Bronchial epithelial cell (primary cell): Measurements from ENCODE around the gene USP43. TPM values are rescaled to one million over a fixed set of nuclear protein-coding genes. Genes with fewer than 3 reads are reported as not detected.

ENCODE experiments used
- DNase-seq: peaks from one replicate; pipeline ENCODE4 v3.0.0-alpha.2; 2010; ENCODE audit warnings: low read depth
- FAIRE-seq: peaks from 2 replicates; lab custom pipeline; 2011; peaks lifted over from hg19 to GRCh38; lab: Jason Lieb, UNC
- H3K27me3 ChIP-seq: 2 replicates; pipeline ENCODE4 v1.5.1; 2011; ENCODE audit warnings: low read length; ENCODE audit not compliant: control insufficient read depth, insufficient read depth
- H3K36me3 ChIP-seq: 2 replicates; pipeline ENCODE4 v1.5.1; 2011; ENCODE audit warnings: low read length; ENCODE audit not compliant: control insufficient read depth, insufficient read depth
- H3K4me3 ChIP-seq: 2 replicates; pipeline ENCODE4 v1.5.1; 2011; ENCODE audit warnings: mild to moderate bottlenecking, low read depth, low read length, control low read depth
- CTCF ChIP-seq: IDR thresholded peaks from 2 replicates; pipeline ENCODE4 v1.5.1; 2011; ENCODE audit warnings: mild to moderate bottlenecking, moderate library complexity, low read length, control low read depth, inconsistent platforms; ENCODE audit not compliant: insufficient read depth, severe bottlenecking
- total RNA-seq: library from RNA; depleted of rRNA; stranded (reverse); fragments of >200 nt; gene quantifications from 2 replicates; pipeline ENCODE4 v1.2.1, GENCODE V29; 2014

USP43 gene
- total RNA-seq, 1 donor from 2014 or later, result 13.4 TPM

GRCh38 chr17:9611557-9611956 lies 33.8 kb upstream of the USP43 start:
- FAIRE-seq (no peak), DNase-seq (no peak)
- Histone ChIP-seq H3K27me3 (no peaks in the 10 kb centered on the region), H3K36me3 (no peaks in the 10 kb centered on the region), H3K4me3 (no peak overlapping the region)
- TF ChIP-seq CTCF, result no peak

GRCh38 chr17:9612006-9612405 lies 33.3 kb upstream of the USP43 start:
- FAIRE-seq (no peak), DNase-seq (peak; percentile 18)
- H3K36me3 ChIP-seq, result no peaks in the 10 kb centered on the region
- no peak for TF ChIP-seq CTCF
- no peak overlapping the region for H3K4me3 ChIP-seq
- H3K27me3 ChIP-seq, result no peaks in the 10 kb centered on the region

GRCh38 chr17:9615486-9615885 lies 29.8 kb upstream of the USP43 start:
- Histone ChIP-seq H3K36me3 (no peaks in the 10 kb centered on the region), H3K27me3 (no peaks in the 10 kb centered on the region), H3K4me3 (no peak overlapping the region)
- no peak for TF ChIP-seq CTCF
- peak; percentile 70 for DNase-seq
- no peak for FAIRE-seq

GRCh38 chr17:9622961-9623360 lies 22.4 kb upstream of the USP43 start:
- no peaks in the 10 kb centered on the region for H3K36me3 ChIP-seq
- DNase-seq (no peak), FAIRE-seq (no peak)
- H3K27me3 ChIP-seq, result no peaks in the 10 kb centered on the region
- TF ChIP-seq CTCF, result no peak
- no peak overlapping the region for H3K4me3 ChIP-seq

- FAIRE-seq (no peak), DNase-seq (no peak)
- TF ChIP-seq CTCF, result no peak
- no peaks in the 10 kb centered on the region for H3K27me3 ChIP-seq
- no peak overlapping the region for H3K4me3 ChIP-seq
- no peaks in the 10 kb centered on the region for H3K36me3 ChIP-seq
Observed at GRCh38 chr17:9628509-9628908, 16.8 kb upstream of the USP43 start.

GRCh38 chr17:9632741-9633140 lies 12.6 kb upstream of the USP43 start:
- Histone ChIP-seq H3K36me3 (no peaks in the 10 kb centered on the region), H3K4me3 (no peak overlapping the region), H3K27me3 (no peaks in the 10 kb centered on the region)
- no peak for DNase-seq
- no peak for TF ChIP-seq CTCF
- no peak for FAIRE-seq
